IMR-90 (cell line): ENCODE measurements around the gene STIM1. TPM values are rescaled to one million over a fixed set of nuclear protein-coding genes. Genes with fewer than 3 reads are reported as not detected.

Source experiments
- ATAC-seq: fragments of 200-7000 bp; cut with Tn5 transposase; 2 replicates; pipeline ENCODE4 v1.9.1; 2020; ENCODE audit warnings: low read depth, mild to moderate bottlenecking, moderate library complexity
- BruUV-seq: library from RNA; stranded (reverse); fragments of 400-500 nt; replicated peaks from 2 replicates; lab custom pipeline; 2021; lab: Mats Ljungman, UMichigan
- CTCF ChIA-PET: fragments of 300-600 bp; formaldehyde crosslinking; extraction: SDS; loops from one replicate; lab custom pipeline; 2021; ENCODE audit warnings: antibody characterized with exemption; lab: Yijun Ruan, JAX
- POLR2A ChIA-PET: fragments of 300-600 bp; sonication (Branson Sonifier 250); formaldehyde crosslinking; loops from one replicate; lab custom pipeline; 2022; ENCODE audit warnings: antibody characterized with exemption; ENCODE audit not compliant: unreplicated experiment; lab: Charles Lee
- DNase-seq: peaks from one replicate; pipeline ENCODE4 v3.0.0; 2013
- H2AFZ ChIP-seq: replicated peaks from 2 replicates; pipeline ENCODE3; 2013; ENCODE audit warnings: low read length, mild to moderate bottlenecking; ENCODE audit not compliant: poor library complexity
- H2AK5ac ChIP-seq: 2 replicates; pipeline ENCODE4 v1.6.1; 2013; ENCODE audit warnings: low read depth, low read length, inconsistent platforms
- H2AK9ac ChIP-seq: replicated peaks from 2 replicates; pipeline ENCODE3; 2013; ENCODE audit warnings: mild to moderate bottlenecking, low read depth, low read length, moderate library complexity; ENCODE audit not compliant: poor library complexity
- H2BK120ac ChIP-seq: 2 replicates; pipeline ENCODE4 v1.6.1; 2013; ENCODE audit warnings: low read depth, low read length, inconsistent platforms
- H2BK15ac ChIP-seq: 3 replicates; pipeline ENCODE4 v1.6.1; 2013; ENCODE audit warnings: low read depth, low read length, inconsistent platforms
- H2BK20ac ChIP-seq: 2 replicates; pipeline ENCODE4 v1.6.1; 2013; ENCODE audit warnings: low read depth, mild to moderate bottlenecking, inconsistent platforms, low read length, moderate library complexity
- H2BK5ac ChIP-seq: 2 replicates; pipeline ENCODE4 v1.6.1; 2013; ENCODE audit warnings: mild to moderate bottlenecking, low read depth, low read length, inconsistent platforms; ENCODE audit not compliant: poor library complexity, severe bottlenecking
- H3K14ac ChIP-seq: replicated peaks from 2 replicates; pipeline ENCODE4 v1.6.1; 2013; ENCODE audit warnings: low read depth, low read length, inconsistent platforms
- H3K18ac ChIP-seq: 2 replicates; pipeline ENCODE4 v1.6.1; 2013; ENCODE audit warnings: low read depth, low read length, control low read depth
- H3K23ac ChIP-seq: 2 replicates; pipeline ENCODE4 v1.6.1; 2013; ENCODE audit warnings: low read depth, low read length, inconsistent platforms
- H3K27ac ChIP-seq: 2 replicates; pipeline ENCODE4 v1.5.1; 2013; ENCODE audit warnings: mild to moderate bottlenecking, control low read depth, low read length; ENCODE audit not compliant: insufficient read depth
- H3K27me3 ChIP-seq: 2 replicates; pipeline ENCODE4 v1.6.1; 2013; ENCODE audit warnings: low read length; ENCODE audit not compliant: control insufficient read depth, insufficient read depth
- H3K36me3 ChIP-seq: 2 replicates; pipeline ENCODE4 v1.6.1; 2013; ENCODE audit warnings: low read length, mixed read lengths; ENCODE audit not compliant: control insufficient read depth, insufficient read depth
- H3K4ac ChIP-seq: 2 replicates; pipeline ENCODE4 v1.6.1; 2013; ENCODE audit warnings: low read depth, low read length, inconsistent platforms
- H3K4me1 ChIP-seq: 2 replicates; pipeline ENCODE4 v1.6.1; 2013; ENCODE audit warnings: low read length, mixed read lengths; ENCODE audit not compliant: control insufficient read depth, insufficient read depth
- H3K4me2 ChIP-seq: 2 replicates; pipeline ENCODE4 v1.6.1; 2013; ENCODE audit warnings: low read depth, mild to moderate bottlenecking, control low read depth, low read length, moderate library complexity
- H3K4me3 ChIP-seq: 2 replicates; pipeline ENCODE4 v1.5.1; 2013; ENCODE audit warnings: low read depth, mild to moderate bottlenecking, control low read depth, low read length, moderate library complexity; ENCODE audit not compliant: insufficient read depth
- H3K56ac ChIP-seq: 2 replicates; pipeline ENCODE4 v1.6.1; 2013; ENCODE audit warnings: low read length, inconsistent platforms; ENCODE audit not compliant: insufficient read depth; ENCODE audit errors: extremely low read depth
- H3K79me1 ChIP-seq, 2 experiments: 2 replicates each; pipeline ENCODE4 v1.6.1; 2013; ENCODE audit warnings: low read length in 2 of 2, inconsistent platforms in 1 of 2, low read depth in 1 of 2
- H3K9ac ChIP-seq: 2 replicates; pipeline ENCODE4 v1.6.1; 2013; ENCODE audit warnings: low read depth, low read length, control low read depth
- H3K9me1 ChIP-seq: 2 replicates; pipeline ENCODE4 v1.6.1; 2013; ENCODE audit warnings: low read length, inconsistent platforms; ENCODE audit not compliant: insufficient read depth
- H3K9me3 ChIP-seq: 2 replicates; pipeline ENCODE4 v1.6.1; 2013; ENCODE audit warnings: low read length; ENCODE audit not compliant: control insufficient read depth, insufficient read depth
- H4K20me1 ChIP-seq: 2 replicates; pipeline ENCODE4 v1.6.1; 2013; ENCODE audit warnings: low read length, inconsistent platforms; ENCODE audit not compliant: insufficient read depth
- H4K5ac ChIP-seq: 2 replicates; pipeline ENCODE4 v1.6.1; 2013; ENCODE audit warnings: mild to moderate bottlenecking, low read depth, low read length, control low read depth
- H4K8ac ChIP-seq, 2 experiments: 2 replicates each; pipeline ENCODE4 v1.6.1; 2013; ENCODE audit warnings: low read depth in 2 of 2, low read length in 2 of 2, control low read depth in 1 of 2, inconsistent platforms in 1 of 2
- H4K91ac ChIP-seq: 2 replicates; pipeline ENCODE4 v1.6.1; 2013; ENCODE audit warnings: low read depth, low read length, inconsistent platforms; ENCODE audit not compliant: insufficient read depth
- CHD1 ChIP-seq: IDR thresholded peaks from 2 replicates; pipeline ENCODE4 v1.6.1; 2012; ENCODE audit warnings: low read depth, low read length, improper control_type of control experiment
- ELK1 ChIP-seq: fragments of 150-350 bp; IDR thresholded peaks from 2 replicates; pipeline ENCODE4 v1.6.1; 2016; ENCODE audit warnings: low read depth, mild to moderate bottlenecking, low read length, moderate library complexity, borderline replicate concordance
- FOS ChIP-seq: fragments of 150-350 bp; IDR thresholded peaks from 2 replicates; pipeline ENCODE4 v1.6.1; 2016; ENCODE audit warnings: low read depth, low read length
- MXI1 ChIP-seq: IDR thresholded peaks from 2 replicates; pipeline ENCODE4 v1.6.1; 2012; ENCODE audit warnings: low read depth, mild to moderate bottlenecking, low read length, moderate library complexity, borderline replicate concordance
- WGBS, 2 experiments: methylation state at CpG; one replicate each; pipeline versions ENCODE4 v1.1.5 to v1.1.7; 2013; ENCODE audit warnings: missing lambda C conversion rate in 2 of 2; ENCODE audit not compliant: insufficient read length in 1 of 2; ENCODE audit errors: extremely low coverage in 2 of 2; 5-methylcytosine and 5-hydroxymethylcytosine counted together
- dilution Hi-C: fragments of 300-500 bp; cut with HindIII; formaldehyde crosslinking; loops from one replicate; pipeline ENCODE4 v1.14.3; 2018; ENCODE audit warnings: low sequenced_read_pairs; ENCODE audit not compliant: unreplicated experiment
- in situ Hi-C: fragments of 300-500 bp; cut with MboI; formaldehyde crosslinking; loops from 3 replicates; pipeline ENCODE4 v1.14.3; 2019; ENCODE audit warnings: low sequenced_read_pairs, inconsistent platforms, mixed read lengths
- intact Hi-C: fragments of 100-400 bp; cut with micrococcal nuclease; formaldehyde crosslinking; loops from 2 replicates; pipeline ENCODE4 v1.10.0; 2022
- polyA plus RNA-seq, 3 experiments: library from polyadenylated mRNA; depleted of rRNA; stranded (reverse); fragments of >200 nt; gene quantifications; 2 replicates each; pipeline ENCODE4 v1.2.3, GENCODE V29; 2012; ENCODE audit warnings: low replicate concordance in 1 of 3
- total RNA-seq: library from RNA; depleted of rRNA; stranded (reverse); fragments of >200 nt; gene quantifications from 2 replicates; pipeline ENCODE4 v1.2.3, GENCODE V29; 2012

STIM1 gene
- total and polyA plus RNA-seq, 2 of the 4 experiments (the other 2 are of a cell fraction) = 17.9 to 23.0 TPM

GRCh38 chr11:4138497-4138896 is 283.0 kb downstream of the STIM1 start:
- in situ Hi-C loops = no loop called here

More at GRCh38 chr11:4138497-4138896, 283.0 kb downstream of the STIM1 start:
- Histone ChIP-seq H2AK5ac (no peak overlapping the region), H4K8ac (no peak overlapping the region), H3K4ac (no peak overlapping the region), H3K9me1 (peaks cover 2% of the 10 kb centered on the region; the same call in 1 of the 2 replicates), H3K9me3 (0 out of 2 replicates have a peak, but pooled peaks cover 2% of the 10 kb centered on the region), H4K5ac (no peak overlapping the region), H4K20me1 (no peaks in the 10 kb centered on the region), H3K27me3 (no peaks in the 10 kb centered on the region), H3K23ac (no peak overlapping the region), H2AFZ (no peak overlapping the region), H2BK120ac (no peak overlapping the region), H2BK5ac (no peak overlapping the region), H3K79me1 (peaks cover 3 to 13% of the 10 kb centered on the region in 2 experiments), H3K4me1 (peaks cover 4% of the 10 kb centered on the region; the same call in 1 of the 2 replicates), H3K14ac (no peak overlapping the region), H3K4me2 (no peak overlapping the region), H3K9ac (no peak overlapping the region), H2AK9ac (no peak overlapping the region), H3K18ac (no peak overlapping the region), H2BK20ac (no peak overlapping the region), H3K27ac (no peak overlapping the region), H3K36me3 (peaks cover 16% of the 10 kb centered on the region), H3K56ac (no peak overlapping the region), H3K4me3 (no peak overlapping the region), H4K91ac (no peak overlapping the region), H2BK15ac (no peak overlapping the region)
- WGBS, 2 experiments = no CpG with 5 or more reads among the region's 1 CpG
- no peak for ATAC-seq
- CTCF ChIA-PET = no interaction called here
- no peak for TF ChIP-seq ELK1
- no peak for TF ChIP-seq CHD1
- TF ChIP-seq FOS = no peak
- TF ChIP-seq MXI1 = no peak
- POLR2A ChIA-PET = no interaction called here
- dilution Hi-C loops (no loop called here), intact Hi-C loops (no loop called here)
- DNase-seq = no peak
- BruUV-seq = no TSS peak
